Lower leg skin (tissue), 3 donors: Measurements from ENCODE around the gene DUOX1.

ENCODE experiments used
- POLR2A ChIP-seq, 2 donors: fragments of 450-650 bp; IDR thresholded peaks; one replicate each; pipeline ENCODE4 v1.6.1; 2016 to 2017; ENCODE audit warnings: antibody characterized with exemption in 2 of 2, mild to moderate bottlenecking in 1 of 2, moderate library complexity in 1 of 2
- TF ChIP-seq, protein P1 (sequence below), 3 donors: fragments of 450-650 bp; IDR thresholded peaks; one replicate each; pipeline ENCODE4 v1.5.1; 2016; ENCODE audit warnings: antibody characterized with exemption in 3 of 3, mild to moderate bottlenecking in 3 of 3, moderate library complexity in 2 of 3

DNA sequence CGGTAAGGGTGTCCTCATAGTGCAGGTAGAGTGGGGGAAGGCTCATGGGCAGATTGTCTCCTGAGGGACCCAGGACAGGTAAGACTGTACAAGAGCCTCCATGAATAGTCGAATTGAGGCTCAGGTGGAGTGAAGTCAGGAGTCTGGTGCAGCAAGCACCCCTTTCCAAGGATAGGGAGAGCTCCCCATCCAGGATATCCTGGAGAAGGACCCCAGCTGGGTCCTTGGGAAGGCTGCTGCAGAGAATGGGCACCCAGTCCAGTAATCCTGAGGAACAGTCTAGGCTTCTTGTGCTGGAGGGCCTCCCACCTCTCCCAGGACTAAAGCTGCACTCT lies 15.1 kb upstream of the DUOX1 start:
- TF ChIP-seq, protein P1, sequence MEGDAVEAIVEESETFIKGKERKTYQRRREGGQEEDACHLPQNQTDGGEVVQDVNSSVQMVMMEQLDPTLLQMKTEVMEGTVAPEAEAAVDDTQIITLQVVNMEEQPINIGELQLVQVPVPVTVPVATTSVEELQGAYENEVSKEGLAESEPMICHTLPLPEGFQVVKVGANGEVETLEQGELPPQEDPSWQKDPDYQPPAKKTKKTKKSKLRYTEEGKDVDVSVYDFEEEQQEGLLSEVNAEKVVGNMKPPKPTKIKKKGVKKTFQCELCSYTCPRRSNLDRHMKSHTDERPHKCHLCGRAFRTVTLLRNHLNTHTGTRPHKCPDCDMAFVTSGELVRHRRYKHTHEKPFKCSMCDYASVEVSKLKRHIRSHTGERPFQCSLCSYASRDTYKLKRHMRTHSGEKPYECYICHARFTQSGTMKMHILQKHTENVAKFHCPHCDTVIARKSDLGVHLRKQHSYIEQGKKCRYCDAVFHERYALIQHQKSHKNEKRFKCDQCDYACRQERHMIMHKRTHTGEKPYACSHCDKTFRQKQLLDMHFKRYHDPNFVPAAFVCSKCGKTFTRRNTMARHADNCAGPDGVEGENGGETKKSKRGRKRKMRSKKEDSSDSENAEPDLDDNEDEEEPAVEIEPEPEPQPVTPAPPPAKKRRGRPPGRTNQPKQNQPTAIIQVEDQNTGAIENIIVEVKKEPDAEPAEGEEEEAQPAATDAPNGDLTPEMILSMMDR (IDR thresholded peaks at IDR 0.05): no peak
- no peak for TF ChIP-seq POLR2A (IDR thresholded peaks at IDR 0.05)
